H9 (cell line): ENCODE measurements around the gene TMEM253. TPM values are rescaled to one million over a fixed set of nuclear protein-coding genes. Genes with fewer than 3 reads are reported as not detected.

Experiments
- DNase-seq: peaks from one replicate; pipeline ENCODE4 v3.0.0-alpha.2; 2017
- H2AFZ ChIP-seq: one replicate; pipeline ENCODE4 v1.6.1; 2013; ENCODE audit warnings: mild to moderate bottlenecking, low read length, control low read depth, moderate library complexity
- H2AK5ac ChIP-seq: 2 replicates; pipeline ENCODE4 v1.6.1; 2013; ENCODE audit warnings: low read length, control low read depth, mixed read lengths; ENCODE audit not compliant: insufficient read length
- H2BK120ac ChIP-seq: one replicate; pipeline ENCODE4 v1.6.1; 2013; ENCODE audit warnings: low read depth, mild to moderate bottlenecking, low read length, control low read depth, inconsistent platforms; ENCODE audit not compliant: poor library complexity, severe bottlenecking
- H2BK12ac ChIP-seq: 2 replicates; pipeline ENCODE4 v1.6.1; 2013; ENCODE audit warnings: low read length, control low read depth, mixed read lengths, low read depth; ENCODE audit not compliant: insufficient read length
- H2BK15ac ChIP-seq: 2 replicates; pipeline ENCODE4 v1.6.1; 2013; ENCODE audit warnings: low read depth, low read length, control low read depth
- H2BK20ac ChIP-seq: one replicate; pipeline ENCODE4 v1.6.1; 2013; ENCODE audit warnings: low read depth, mild to moderate bottlenecking, low read length, control low read depth, inconsistent platforms; ENCODE audit not compliant: poor library complexity, severe bottlenecking
- H2BK5ac ChIP-seq: 2 replicates; pipeline ENCODE4 v1.6.1; 2013; ENCODE audit warnings: low read length, control low read depth, mixed read lengths; ENCODE audit not compliant: insufficient read length
- H3K14ac ChIP-seq: 2 replicates; pipeline ENCODE4 v1.6.1; 2013; ENCODE audit warnings: low read length, control low read depth; ENCODE audit not compliant: insufficient read depth
- H3K18ac ChIP-seq: 2 replicates; pipeline ENCODE4 v1.6.1; 2013; ENCODE audit warnings: low read depth, mild to moderate bottlenecking, mixed read lengths, low read length, control low read depth; ENCODE audit not compliant: insufficient read length
- H3K23ac ChIP-seq: 2 replicates; pipeline ENCODE4 v1.6.1; 2013; ENCODE audit warnings: low read length, control low read depth, mixed read lengths, low read depth; ENCODE audit not compliant: insufficient read length
- H3K23me2 ChIP-seq: 2 replicates; pipeline ENCODE4 v1.6.1; 2013; ENCODE audit warnings: low read depth, mild to moderate bottlenecking, mixed read lengths, low read length, control low read depth; ENCODE audit not compliant: insufficient read length, poor library complexity, severe bottlenecking
- H3K27ac ChIP-seq: 2 replicates; pipeline ENCODE4 v1.5.1; 2013; ENCODE audit warnings: low read length, control low read depth, mixed read lengths, low read depth; ENCODE audit not compliant: insufficient read length
- H3K27me3 ChIP-seq: 2 replicates; pipeline ENCODE4 v1.6.1; 2013; ENCODE audit warnings: low read length, control low read depth, inconsistent platforms; ENCODE audit not compliant: insufficient read depth
- H3K4ac ChIP-seq: 2 replicates; pipeline ENCODE4 v1.6.1; 2013; ENCODE audit warnings: low read depth, mild to moderate bottlenecking, control low read depth, inconsistent platforms, low read length, moderate library complexity
- H3K4me1 ChIP-seq: 2 replicates; pipeline ENCODE4 v1.6.1; 2013; ENCODE audit warnings: low read length, control low read depth, inconsistent platforms; ENCODE audit not compliant: insufficient read depth
- H3K4me2 ChIP-seq: 2 replicates; pipeline ENCODE4 v1.6.1; 2013; ENCODE audit warnings: low read length, control low read depth, mixed read lengths; ENCODE audit not compliant: insufficient read length, insufficient read depth
- H3K56ac ChIP-seq: 2 replicates; pipeline ENCODE4 v1.6.1; 2013; ENCODE audit warnings: low read depth, mild to moderate bottlenecking, mixed read lengths, low read length, control low read depth; ENCODE audit not compliant: insufficient read length
- H3K79me1 ChIP-seq: 2 replicates; pipeline ENCODE4 v1.6.1; 2013; ENCODE audit warnings: low read depth, mild to moderate bottlenecking, moderate library complexity, low read length, control low read depth, inconsistent platforms; ENCODE audit not compliant: insufficient read depth, poor library complexity, severe bottlenecking
- H3K79me2 ChIP-seq: 2 replicates; pipeline ENCODE4 v1.6.1; 2013; ENCODE audit warnings: low read length, control low read depth, inconsistent platforms; ENCODE audit not compliant: insufficient read depth
- H3K9ac ChIP-seq: 2 replicates; pipeline ENCODE4 v1.6.1; 2013; ENCODE audit warnings: low read length, control low read depth, mixed read lengths; ENCODE audit not compliant: insufficient read length; ENCODE audit errors: extremely low read depth
- H3K9me3 ChIP-seq: one replicate; pipeline ENCODE4 v1.6.1; 2013; ENCODE audit warnings: low read depth, low read length, inconsistent platforms; ENCODE audit not compliant: control insufficient read depth
- H3T11ph ChIP-seq: one replicate; pipeline ENCODE4 v1.6.1; 2013; ENCODE audit warnings: mild to moderate bottlenecking, low read length, control low read depth, inconsistent platforms
- H4K20me1 ChIP-seq: one replicate; pipeline ENCODE4 v1.6.1; 2013; ENCODE audit not compliant: control insufficient read depth, insufficient read length, insufficient read depth
- H4K5ac ChIP-seq: 2 replicates; pipeline ENCODE4 v1.6.1; 2013; ENCODE audit warnings: low read depth, mild to moderate bottlenecking, mixed read lengths, low read length, control low read depth; ENCODE audit not compliant: insufficient read length
- H4K8ac ChIP-seq: replicated peaks from 2 replicates; pipeline ENCODE4 v1.6.1; 2013; ENCODE audit warnings: low read length, control low read depth, mixed read lengths, low read depth; ENCODE audit not compliant: insufficient read length
- H4K91ac ChIP-seq: 2 replicates; pipeline ENCODE4 v1.6.1; 2013; ENCODE audit warnings: low read depth, mild to moderate bottlenecking, moderate library complexity, mixed read lengths, low read length, control low read depth; ENCODE audit not compliant: insufficient read length
- H3K27ac Mint-ChIP-seq, 3 experiments: 2 replicates in 2 of 3; 3 replicates in 1 of 3; pipeline ENCODE4 v1.8.0; 2020 to 2021; ENCODE audit warnings: mixed read lengths in 3 of 3, mild to moderate bottlenecking in 1 of 3, moderate library complexity in 1 of 3
- H3K27me3 Mint-ChIP-seq: 2 replicates; pipeline ENCODE4 v1.8.0; 2021; ENCODE audit warnings: low read depth, mild to moderate bottlenecking, moderate library complexity, mixed read lengths
- H3K36me3 Mint-ChIP-seq, 3 experiments: 2 replicates in 2 of 3; 3 replicates in 1 of 3; pipeline ENCODE4 v1.8.0; 2020 to 2021; ENCODE audit warnings: low read depth in 3 of 3, mixed read lengths in 3 of 3; ENCODE audit not compliant: insufficient read depth in 1 of 3
- H3K4me1 Mint-ChIP-seq, 2 experiments: 2 replicates each; pipeline ENCODE4 v1.8.0; 2020; ENCODE audit warnings: mixed read lengths in 2 of 2
- H3K4me3 Mint-ChIP-seq, 2 experiments: 2 replicates in 1 of 2; 3 replicates in 1 of 2; pipeline ENCODE4 v1.8.0; 2020 to 2021; ENCODE audit warnings: mild to moderate bottlenecking in 2 of 2, mixed read lengths in 2 of 2, moderate library complexity in 1 of 2
- H3K9me3 Mint-ChIP-seq, 2 experiments: 2 replicates in 1 of 2; 3 replicates in 1 of 2; pipeline ENCODE4 v1.8.0; 2020; ENCODE audit warnings: mild to moderate bottlenecking in 2 of 2, mixed read lengths in 2 of 2, moderate library complexity in 1 of 2
- CTCF ChIP-seq: fragments of 200-600 bp; sonication (generic); conservative IDR thresholded peaks from 3 replicates; pipeline ENCODE4 v1.8.0; 2021; ENCODE audit warnings: antibody characterized with exemption, mild to moderate bottlenecking
- WGBS: extraction: QIAGEN DNeasy Blood & Tissue Kit; methylation state at CpG from one replicate; pipeline ENCODE4 v1.1.7; 2013; ENCODE audit warnings: missing lambda C conversion rate, low lambda C conversion rate, mixed read lengths; ENCODE audit not compliant: insufficient read length; ENCODE audit errors: extremely low coverage; 5-methylcytosine and 5-hydroxymethylcytosine counted together
- total RNA-seq: library from RNA; stranded (reverse); gene quantifications from 2 replicates; pipeline ENCODE4 v1.2.1, GENCODE V29; 2021

TMEM253 gene
- total RNA-seq, 1 experiment from 2014 or later, result 2.2 TPM

- Mint-ChIP-seq H3K4me1 (peaks cover 36 to 38% of the 10 kb centered on the region in 2 experiments), H3K9me3 (no peaks in the 10 kb centered on the region; a peak in 3 of 5 replicates), H3K36me3 (peaks cover 63 to 85% (median 79%) of the 10 kb centered on the region in 3 experiments), H3K4me3 (peak overlapping the region in 1 of 2 experiments; percentile 47; a peak in 1 of 5 replicates), H3K27ac (peak overlapping the region in 2 of 3 experiments; percentile 57 to 69; a peak in 5 of 7 replicates), H3K27me3 (peaks cover 2% of the 10 kb centered on the region)
- no peak overlapping the region for H3K18ac ChIP-seq
- no peak overlapping the region for H4K8ac ChIP-seq
- H3K9ac ChIP-seq, result no peak overlapping the region
- H2AFZ ChIP-seq, result no peak overlapping the region
- no peaks in the 10 kb centered on the region for H4K20me1 ChIP-seq
- whole genome bisulfite sequencing, result no CpG with 5 or more reads among the region's 4 CpGs
- peaks cover 2% of the 10 kb centered on the region for H3K23me2 ChIP-seq
- H3K56ac ChIP-seq, result no peak overlapping the region
- no peak overlapping the region for H2AK5ac ChIP-seq
- no peaks in the 10 kb centered on the region for H3K27me3 ChIP-seq
- no peaks in the 10 kb centered on the region for H3K9me3 ChIP-seq
- H2BK120ac ChIP-seq, result no peak overlapping the region
- no peak overlapping the region for H3K4ac ChIP-seq
- no peaks in the 10 kb centered on the region for H3K79me1 ChIP-seq
- TF ChIP-seq CTCF, result no peak
- no peak overlapping the region for H2BK12ac ChIP-seq
- no peak overlapping the region for H3K14ac ChIP-seq
- H4K5ac ChIP-seq, result no peak overlapping the region
- no peak overlapping the region for H3K23ac ChIP-seq
- no peak overlapping the region for H2BK20ac ChIP-seq
- DNase-seq, result no peak
- no peak overlapping the region for H2BK15ac ChIP-seq
- H4K91ac ChIP-seq, result no peak overlapping the region
- no peak overlapping the region for H2BK5ac ChIP-seq
- no peak overlapping the region for H3K27ac ChIP-seq
- H3K4me1 ChIP-seq, result peaks cover 5% of the 10 kb centered on the region
- no peaks in the 10 kb centered on the region for H3K79me2 ChIP-seq
- no peak overlapping the region for H3K4me2 ChIP-seq
- H3T11ph ChIP-seq, result no peak overlapping the region
Observed at GRCh38 chr14:21088687-21089086, 12.2 kb upstream of the TMEM253 start.
